HepG2 (cell line): Measurements from ENCODE around the gene KDM5B.

Experiments
- HNF4A ChIP-seq: sonication (generic); formaldehyde crosslinking; IDR thresholded peaks from 2 replicates; pipeline ENCODE4 v1.4.0; 2020; ENCODE audit warnings: missing genetic modification reagents
- KDM4B ChIP-seq: sonication (generic); formaldehyde crosslinking; IDR thresholded peaks from 2 replicates; pipeline ENCODE4 v1.4.0; 2020; ENCODE audit warnings: missing genetic modification reagents
- POLR2AphosphoS5 ChIP-seq: IDR thresholded peaks from 2 replicates; pipeline ENCODE4 v1.6.1; 2012; ENCODE audit warnings: low read depth, low read length
- TCF7 ChIP-seq: sonication (generic); IDR thresholded peaks from 2 replicates; pipeline ENCODE4 v1.6.1; 2016; ENCODE audit warnings: antibody characterized with exemption, low read depth
- TRIM24 ChIP-seq: sonication (generic); formaldehyde crosslinking; IDR thresholded peaks from 2 replicates; pipeline ENCODE4 v1.8.0; 2022; ENCODE audit warnings: mild to moderate bottlenecking, missing genetic modification reagents
- TF ChIP-seq, protein P1 (sequence below): IDR thresholded peaks from 2 replicates; pipeline ENCODE4 v1.6.1; 2012; ENCODE audit warnings: inconsistent platforms

DNA sequence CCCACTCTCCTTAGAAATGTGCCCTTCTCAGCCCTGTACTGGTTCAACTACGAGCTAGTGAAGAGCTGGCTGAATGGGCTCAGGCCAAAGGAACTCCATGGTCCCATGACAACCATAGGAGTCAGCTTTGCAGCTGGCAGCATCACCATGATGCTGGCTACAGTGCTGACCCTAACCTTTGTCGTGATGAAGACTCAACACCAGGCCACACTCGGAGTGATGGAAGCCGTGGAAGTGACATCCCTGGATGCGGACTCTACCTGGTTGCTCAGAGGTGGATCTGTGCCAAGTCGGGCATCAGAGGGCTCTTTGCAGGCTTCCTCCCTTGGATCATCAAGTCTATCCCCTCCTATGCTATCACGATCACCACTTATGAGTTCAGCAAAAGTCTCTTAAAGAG is 11.6 kb downstream of the KDM5B start:
- TF ChIP-seq POLR2AphosphoS5, result no peak
- no peak for TF ChIP-seq HNF4A
- no peak for TF ChIP-seq TCF7
- TF ChIP-seq TRIM24 (CRISPR knock-in tag), result no peak
- TF ChIP-seq, protein P1, sequence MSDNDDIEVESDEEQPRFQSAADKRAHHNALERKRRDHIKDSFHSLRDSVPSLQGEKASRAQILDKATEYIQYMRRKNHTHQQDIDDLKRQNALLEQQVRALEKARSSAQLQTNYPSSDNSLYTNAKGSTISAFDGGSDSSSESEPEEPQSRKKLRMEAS, result no peak
- no peak for TF ChIP-seq KDM4B (CRISPR knock-in tag)
